Measurements from ENCODE around the gene CHD3. TPM values are rescaled to one million over a fixed set of nuclear protein-coding genes. Genes with fewer than 3 reads are reported as not detected.

CHD3 gene
- polyA plus RNA-seq, 2 of the 4 experiments (the other 2 are of a cell fraction): 56.3 to 111 TPM

GRCh38 chr17:7881276-7882054 is 7.1 kb upstream of the CHD3 start:
- no peak for ATAC-seq
- Histone ChIP-seq H3K4me1 (peaks cover 16% of the 10 kb centered on the region), H3K4me2 (no peak overlapping the region), H3K4me3 (no peak overlapping the region), H3K27ac (0 out of 6 replicates have a peak overlapping the region, but pooled peaks of 1 of the 2 experiments have one; percentile 2), H3K9me3 (no peaks in the 10 kb centered on the region)
- TF ChIP-seq FOSL2 (IDR thresholded peaks at IDR 0.05): no peak
- no peak for TF ChIP-seq FOSL2 (CRISPR knock-in tag; IDR thresholded peaks at IDR 0.05)
- TF ChIP-seq CBX2 (IDR thresholded peaks at IDR 0.05; ENCODE audit: borderline replicate concordance, low read depth): no peak
- no peak for TF ChIP-seq CHD2 (IDR thresholded peaks at IDR 0.05; ENCODE audit: low read length, partially characterized antibody)
- TF ChIP-seq EP300 (IDR thresholded peaks at IDR 0.05): no peak
- TF ChIP-seq EHMT2 (IDR thresholded peaks at IDR 0.05; ENCODE audit: low read depth): no peak
- no peak for TF ChIP-seq PHF8 (IDR thresholded peaks at IDR 0.05; ENCODE audit: borderline replicate concordance, low read depth)
- TF ChIP-seq RNF2 (IDR thresholded peaks at IDR 0.05; ENCODE audit: borderline replicate concordance, low read depth): no peak
- no peak for TF ChIP-seq RARB (CRISPR knock-in tag; IDR thresholded peaks at IDR 0.05)
- no peak for TF ChIP-seq JUN (IDR thresholded peaks at IDR 0.05)
- no peak for TF ChIP-seq RFX5 (IDR thresholded peaks at IDR 0.05)
- TF ChIP-seq HOXB5 (CRISPR knock-in tag; IDR thresholded peaks at IDR 0.05): no peak
- TF ChIP-seq, protein P1, sequence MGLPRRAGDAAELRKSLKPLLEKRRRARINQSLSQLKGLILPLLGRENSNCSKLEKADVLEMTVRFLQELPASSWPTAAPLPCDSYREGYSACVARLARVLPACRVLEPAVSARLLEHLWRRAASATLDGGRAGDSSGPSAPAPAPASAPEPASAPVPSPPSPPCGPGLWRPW (IDR thresholded peaks at IDR 0.05): no peak
- TF ChIP-seq HEYL (CRISPR knock-in tag; IDR thresholded peaks at IDR 0.05): no peak
- no peak for TF ChIP-seq NPAS2 (CRISPR knock-in tag; IDR thresholded peaks at IDR 0.05; ENCODE audit: borderline replicate concordance)
- TF ChIP-seq, protein P2, sequence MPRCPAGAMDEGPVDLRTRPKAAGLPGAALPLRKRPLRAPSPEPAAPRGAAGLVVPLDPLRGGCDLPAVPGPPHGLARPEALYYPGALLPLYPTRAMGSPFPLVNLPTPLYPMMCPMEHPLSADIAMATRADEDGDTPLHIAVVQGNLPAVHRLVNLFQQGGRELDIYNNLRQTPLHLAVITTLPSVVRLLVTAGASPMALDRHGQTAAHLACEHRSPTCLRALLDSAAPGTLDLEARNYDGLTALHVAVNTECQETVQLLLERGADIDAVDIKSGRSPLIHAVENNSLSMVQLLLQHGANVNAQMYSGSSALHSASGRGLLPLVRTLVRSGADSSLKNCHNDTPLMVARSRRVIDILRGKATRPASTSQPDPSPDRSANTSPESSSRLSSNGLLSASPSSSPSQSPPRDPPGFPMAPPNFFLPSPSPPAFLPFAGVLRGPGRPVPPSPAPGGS (IDR thresholded peaks at IDR 0.05): no peak
- CTCF ChIA-PET: interaction anchor here (1.4 kb wide), 1 partner anchor 20 kb away, joined by 4 read pairs; no protein-coding TSS in a partner anchor
- POLR2A ChIA-PET: no interaction called here
- 84% methylated on average over 7 of the region's 7 CpGs for WGBS (ENCODE audit: missing lambda C conversion rate)
- DNase-seq (ENCODE audit: low read depth in 1 of 2, low spot score in 1 of 2): no peak
- no peak for FAIRE-seq

DNA sequence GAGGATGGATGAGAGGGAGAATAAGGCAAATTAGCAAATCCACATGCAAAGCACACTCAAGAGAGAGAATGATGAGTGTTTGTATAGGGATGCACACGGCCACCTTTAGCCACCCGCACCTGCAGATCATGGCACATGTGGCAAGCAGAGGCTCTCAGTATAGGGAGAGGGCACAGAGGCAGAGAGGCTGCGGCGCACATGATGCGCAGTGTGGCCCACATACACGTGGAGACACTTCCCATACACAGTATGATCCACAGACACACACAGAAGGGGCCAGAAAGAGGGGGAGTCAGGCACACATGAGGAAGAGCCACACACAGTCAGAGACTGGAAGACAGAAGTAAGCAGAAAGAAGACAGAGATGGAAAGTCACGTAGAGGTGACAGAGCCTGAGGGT is 6.5 kb upstream of the CHD3 start:
- ATAC-seq (no peak), FAIRE-seq (no peak), DNase-seq (ENCODE audit: low read depth in 1 of 2, low spot score in 1 of 2) (no peak)
- Histone ChIP-seq H3K9me3 (no peaks in the 10 kb centered on the region), H3K4me2 (no peak overlapping the region), H3K4me3 (no peak overlapping the region), H3K27ac (peak overlapping the region in 1 of 2 experiments; percentile 7; a peak in 1 of 6 replicates), H3K4me1 (peaks cover 16% of the 10 kb centered on the region)
- 86% methylated on average over 7 of the region's 7 CpGs for WGBS (ENCODE audit: missing lambda C conversion rate)
- POLR2A ChIA-PET: no interaction called here
- CTCF ChIA-PET: interaction anchor here (1.0 to 2.6 kb wide), 8 partner anchors 17 to 192 kb away, joined by 3 to 15 read pairs (median 4); no protein-coding TSS in a partner anchor
- TF ChIP-seq JUNB (IDR thresholded peaks at IDR 0.05) (no peak), RAD21 (conservative IDR thresholded peaks at IDR 0.05 in 1 of 2, IDR thresholded peaks at IDR 0.05 in 1 of 2) (no peak), E2F6 (IDR thresholded peaks at IDR 0.05; ENCODE audit: borderline replicate concordance, low read depth) (no peak), CHD2 (IDR thresholded peaks at IDR 0.05; ENCODE audit: low read length, partially characterized antibody) (no peak), CHD4 (IDR thresholded peaks at IDR 0.05; ENCODE audit: borderline replicate concordance) (no peak), USF2 (IDR thresholded peaks at IDR 0.05) (no peak), TP53 (CRISPR knock-in tag; IDR thresholded peaks at IDR 0.05) (no peak), POLR2AphosphoS2 (conservative IDR thresholded peaks at IDR 0.05; ENCODE audit: low read length) (no peak), MAZ (IDR thresholded peaks at IDR 0.05; ENCODE audit: borderline replicate concordance, low read depth, low read length) (no peak), FOSL2 (IDR thresholded peaks at IDR 0.05) (no peak), FOSL2 (CRISPR knock-in tag; IDR thresholded peaks at IDR 0.05) (no peak), EP300 (IDR thresholded peaks at IDR 0.05) (no peak), KDM1A (IDR thresholded peaks at IDR 0.05; ENCODE audit: low read depth) (no peak), POLR2A (IDR thresholded peaks at IDR 0.05; ENCODE audit: low read length) (no peak), CEBPB (IDR thresholded peaks at IDR 0.05) (no peak)
- TF ChIP-seq, protein P3, sequence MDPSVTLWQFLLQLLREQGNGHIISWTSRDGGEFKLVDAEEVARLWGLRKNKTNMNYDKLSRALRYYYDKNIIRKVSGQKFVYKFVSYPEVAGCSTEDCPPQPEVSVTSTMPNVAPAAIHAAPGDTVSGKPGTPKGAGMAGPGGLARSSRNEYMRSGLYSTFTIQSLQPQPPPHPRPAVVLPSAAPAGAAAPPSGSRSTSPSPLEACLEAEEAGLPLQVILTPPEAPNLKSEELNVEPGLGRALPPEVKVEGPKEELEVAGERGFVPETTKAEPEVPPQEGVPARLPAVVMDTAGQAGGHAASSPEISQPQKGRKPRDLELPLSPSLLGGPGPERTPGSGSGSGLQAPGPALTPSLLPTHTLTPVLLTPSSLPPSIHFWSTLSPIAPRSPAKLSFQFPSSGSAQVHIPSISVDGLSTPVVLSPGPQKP (IDR thresholded peaks at IDR 0.05; ENCODE audit: low read depth, low read length): no peak
